ENCODE measurements around the gene STIM1.

Gene STIM1

GRCh38 chr11:4094348-4095291 lies 239.2 kb downstream of the STIM1 start, which contains the start of gene RRM1:
Gene RRM1, plus strand, starts transcription at chr11:4094799. Its CDS starts 214 bp downstream, at chr11:4095013.
- Histone ChIP-seq H3K27ac (ENCODE audit: low read depth, low read length, poor library complexity, severe bottlenecking) (peak within 1 kb of the TSS; percentile 78), H3F3A (ENCODE audit: insufficient read depth, low read length) (no peaks in the 10 kb centered on the region), H3K36me3 (ENCODE audit: insufficient read depth, low read length) (peaks cover 14% of the 10 kb centered on the region; the same call in 1 of the 2 replicates), H3K9me3 (ENCODE audit: low read length) (no peaks in the 10 kb centered on the region), H3K79me2 (ENCODE audit: insufficient read depth, low read length) (peaks cover 45% of the 10 kb centered on the region), H2AFZ (ENCODE audit: low read length) (peak within 1 kb of the TSS; percentile 65; the same call in 1 of the 2 replicates), H3K27me3 (ENCODE audit: insufficient read depth, low read length) (no peaks in the 10 kb centered on the region), H4K20me1 (ENCODE audit: insufficient read depth, low read length) (no peaks in the 10 kb centered on the region), H3K4me1 (ENCODE audit: insufficient read depth, low read length, severe bottlenecking) (peaks cover 34% of the 10 kb centered on the region), H3K9ac (ENCODE audit: low read length) (peak within 1 kb of the TSS; percentile 91), H3K9me2 (ENCODE audit: low read depth, low read length) (no peaks in the 10 kb centered on the region), H3K4me2 (ENCODE audit: low read length) (peak within 1 kb of the TSS; percentile 97), H3K4me3 (ENCODE audit: low read depth, low read length, poor library complexity, severe bottlenecking) (peak within 1 kb of the TSS; percentile 85)
- no peak for TF ChIP-seq CTCF (IDR thresholded peaks at IDR 0.05; ENCODE audit: low read length)
- no peak for TF ChIP-seq EZH2 (IDR thresholded peaks at IDR 0.05; ENCODE audit: borderline replicate concordance, low read length)

- peaks cover 24% of the 10 kb centered on the region for H3K36me3 ChIP-seq (ENCODE audit: insufficient read depth, low read length)
- H3K9me3 ChIP-seq (ENCODE audit: low read length), result no peaks in the 10 kb centered on the region
- no peaks in the 10 kb centered on the region for H4K20me1 ChIP-seq (ENCODE audit: insufficient read depth, low read length)
- H3K4me3 ChIP-seq (ENCODE audit: low read depth, low read length, poor library complexity, severe bottlenecking), result peak overlapping the region; percentile 85
- peak overlapping the region; percentile 97 for H3K4me2 ChIP-seq (ENCODE audit: low read length)
- H3K4me1 ChIP-seq (ENCODE audit: insufficient read depth, low read length, severe bottlenecking), result peaks cover 34% of the 10 kb centered on the region
- H3F3A ChIP-seq (ENCODE audit: insufficient read depth, low read length), result no peaks in the 10 kb centered on the region
- H3K9me2 ChIP-seq (ENCODE audit: low read depth, low read length), result no peaks in the 10 kb centered on the region
- no peak overlapping the region for H2AFZ ChIP-seq (ENCODE audit: low read length)
- peaks cover 55% of the 10 kb centered on the region for H3K79me2 ChIP-seq (ENCODE audit: insufficient read depth, low read length)
- H3K27ac ChIP-seq (ENCODE audit: low read depth, low read length, poor library complexity, severe bottlenecking), result peak overlapping the region; percentile 78
- TF ChIP-seq CTCF (IDR thresholded peaks at IDR 0.05; ENCODE audit: low read length) (peak; percentile 18; the same call in 1 of the 2 replicates), EZH2 (IDR thresholded peaks at IDR 0.05; ENCODE audit: borderline replicate concordance, low read length) (no peak)
- H3K27me3 ChIP-seq (ENCODE audit: insufficient read depth, low read length), result no peaks in the 10 kb centered on the region
- H3K9ac ChIP-seq (ENCODE audit: low read length), result peak overlapping the region; percentile 91
These were observed 240.2 kb downstream of the STIM1 start for GRCh38 chr11:4095509-4096230.

DNA sequence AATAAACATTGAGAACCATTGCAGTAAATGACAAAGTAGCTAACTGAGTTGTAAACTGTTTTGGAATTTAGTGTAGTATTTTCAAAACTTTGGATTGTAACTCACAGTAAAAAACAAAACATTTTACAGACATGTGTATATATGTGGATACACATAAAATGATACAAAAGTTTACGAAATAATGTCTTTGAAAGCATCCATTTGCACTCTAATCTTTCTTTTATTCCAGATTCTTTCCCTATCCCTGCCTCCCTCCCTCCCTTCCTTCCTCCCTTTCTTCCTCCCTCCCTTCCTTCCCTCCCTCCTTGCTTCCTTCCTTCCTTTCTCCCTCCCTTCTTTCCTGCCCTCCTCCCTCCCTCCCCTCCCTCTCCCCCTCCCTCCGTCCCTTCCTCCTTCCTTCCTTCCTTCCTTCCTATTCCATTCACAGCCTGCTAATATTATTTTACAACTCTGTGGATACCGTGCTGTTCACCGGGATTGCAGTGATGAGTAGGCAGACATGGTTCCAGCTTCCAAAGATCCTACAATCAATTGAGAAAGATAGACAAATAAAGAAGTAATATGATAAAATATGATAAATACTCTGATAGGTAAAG lies 242.7 kb downstream of the STIM1 start:
- Histone ChIP-seq H2AFZ (ENCODE audit: low read length) (no peak overlapping the region), H3K36me3 (ENCODE audit: insufficient read depth, low read length) (peaks cover 47% of the 10 kb centered on the region), H3K9me2 (ENCODE audit: low read depth, low read length) (no peaks in the 10 kb centered on the region), H3K27me3 (ENCODE audit: insufficient read depth, low read length) (no peaks in the 10 kb centered on the region), H4K20me1 (ENCODE audit: insufficient read depth, low read length) (no peaks in the 10 kb centered on the region), H3K9me3 (ENCODE audit: low read length) (no peaks in the 10 kb centered on the region), H3K4me3 (ENCODE audit: low read depth, low read length, poor library complexity, severe bottlenecking) (no peak overlapping the region), H3K4me1 (ENCODE audit: insufficient read depth, low read length, severe bottlenecking) (peaks cover 34% of the 10 kb centered on the region), H3K4me2 (ENCODE audit: low read length) (peak overlapping the region; percentile 30; the same call in 1 of the 2 replicates), H3K9ac (ENCODE audit: low read length) (no peak overlapping the region), H3K27ac (ENCODE audit: low read depth, low read length, poor library complexity, severe bottlenecking) (no peak overlapping the region), H3K79me2 (ENCODE audit: insufficient read depth, low read length) (peaks cover 70% of the 10 kb centered on the region), H3F3A (ENCODE audit: insufficient read depth, low read length) (no peaks in the 10 kb centered on the region)
- TF ChIP-seq CTCF (IDR thresholded peaks at IDR 0.05; ENCODE audit: low read length) (no peak), EZH2 (IDR thresholded peaks at IDR 0.05; ENCODE audit: borderline replicate concordance, low read length) (no peak)

Data from OCI-LY1 (cell line).